HEK293 (cell line): ENCODE results near the gene TMEM184A.

ENCODE experiments used
- CTCF ChIA-PET: fragments of 350-600 bp; formaldehyde crosslinking; extraction: SDS; loops from one replicate; lab custom pipeline; 2021; ENCODE audit warnings: antibody characterized with exemption; lab: Yijun Ruan, JAX
- POLR2A ChIA-PET: fragments of 300-600 bp; formaldehyde crosslinking; extraction: SDS; loops from one replicate; lab custom pipeline; 2020; ENCODE audit warnings: antibody characterized with exemption, inconsistent platforms; lab: Yijun Ruan, JAX
- H3K27ac ChIP-seq: fragments of 200-500 bp; sonication (Bioruptor generic); 2 replicates; pipeline ENCODE4 v1.5.1; 2014; ENCODE audit warnings: low read depth, low read length, control low read depth, inconsistent platforms; ENCODE audit errors: extremely low read depth
- H3K36me3 ChIP-seq, 2 experiments: fragments of 200-500 bp in 1 of 2; sonication (Bioruptor generic) in 1 of 2; 1 replicate in 1 of 2; 2 replicates in 1 of 2; pipeline ENCODE4 v1.5.1; 2014 to 2017; ENCODE audit warnings: inconsistent platforms in 2 of 2, low read length in 2 of 2; ENCODE audit not compliant: control insufficient read depth in 2 of 2, insufficient read depth in 1 of 2
- H3K4me1 ChIP-seq: fragments of 200-500 bp; sonication (Bioruptor generic); 2 replicates; pipeline ENCODE4 v1.5.1; 2014; ENCODE audit warnings: mild to moderate bottlenecking, low read length, inconsistent platforms; ENCODE audit not compliant: control insufficient read depth, insufficient read depth
- H3K4me3 ChIP-seq: 2 replicates; pipeline ENCODE4 v1.5.1; 2011; ENCODE audit warnings: low read depth, mild to moderate bottlenecking, control low read depth, low read length, moderate library complexity
- H3K9me3 ChIP-seq: fragments of 200-500 bp; sonication (Bioruptor generic); 2 replicates; pipeline ENCODE4 v1.5.1; 2014; ENCODE audit warnings: low read depth, low read length, inconsistent platforms; ENCODE audit not compliant: control insufficient read depth, insufficient read depth
- KLF10 ChIP-seq: fragments of 450-650 bp; IDR thresholded peaks from 2 replicates; pipeline ENCODE4 v1.5.1; 2018; ENCODE audit warnings: missing biosample characterization, mild to moderate bottlenecking, missing genetic modification characterization
- KLF16 ChIP-seq: fragments of 450-650 bp; formaldehyde crosslinking; IDR thresholded peaks from 2 replicates; pipeline ENCODE4 v1.5.1; 2017; ENCODE audit warnings: missing biosample characterization, missing genetic modification characterization
- PRDM4 ChIP-seq: fragments of 450-650 bp; formaldehyde crosslinking; IDR thresholded peaks from 2 replicates; pipeline ENCODE4 v1.5.1; 2017; ENCODE audit warnings: missing biosample characterization, missing genetic modification characterization
- ZNF10 ChIP-seq: fragments of 450-650 bp; formaldehyde crosslinking; IDR thresholded peaks from 2 replicates; pipeline ENCODE4 v1.5.1; 2017; ENCODE audit warnings: missing biosample characterization, missing genetic modification characterization
- ZNF132 ChIP-seq: fragments of 450-650 bp; formaldehyde crosslinking; IDR thresholded peaks from 2 replicates; pipeline ENCODE4 v1.5.1; 2017; ENCODE audit warnings: missing biosample characterization, missing genetic modification characterization, borderline replicate concordance
- ZNF140 ChIP-seq: fragments of 450-650 bp; formaldehyde crosslinking; IDR thresholded peaks from 2 replicates; pipeline ENCODE4 v1.5.1; 2016; ENCODE audit warnings: missing biosample characterization, missing genetic modification characterization
- ZNF19 ChIP-seq: fragments of 450-650 bp; formaldehyde crosslinking; IDR thresholded peaks from 2 replicates; pipeline ENCODE4; 2016; ENCODE audit warnings: missing biosample characterization, missing genetic modification characterization, low read depth
- ZNF274 ChIP-seq, 2 experiments: fragments of 200-500 bp in 1 of 2; fragments of 450-650 bp in 1 of 2; sonication (Bioruptor generic) in 1 of 2; formaldehyde crosslinking in 1 of 2; IDR thresholded peaks; 2 replicates each; pipeline versions ENCODE4 v1.5.1 to v1.6.1; 2014 to 2016; ENCODE audit warnings: borderline replicate concordance in 1 of 2, inconsistent platforms in 1 of 2, low read length in 1 of 2, missing biosample characterization in 1 of 2, missing genetic modification characterization in 1 of 2
- ZNF621 ChIP-seq: fragments of 450-650 bp; formaldehyde crosslinking; IDR thresholded peaks from 2 replicates; pipeline ENCODE4 v1.5.1; 2017; ENCODE audit warnings: missing biosample characterization, missing genetic modification characterization
- ZNF624 ChIP-seq: fragments of 450-650 bp; formaldehyde crosslinking; IDR thresholded peaks from 2 replicates; pipeline ENCODE4 v1.5.1; 2017; ENCODE audit warnings: missing biosample characterization, missing genetic modification characterization
- ZNF660 ChIP-seq: fragments of 450-650 bp; IDR thresholded peaks from 2 replicates; pipeline ENCODE4 v1.5.1; 2018; ENCODE audit warnings: missing biosample characterization, mild to moderate bottlenecking, missing genetic modification characterization
- ZNF664 ChIP-seq: fragments of 450-650 bp; formaldehyde crosslinking; IDR thresholded peaks from 2 replicates; pipeline ENCODE4 v1.5.1; 2016; ENCODE audit warnings: missing biosample characterization, missing genetic modification characterization
- ZNF670 ChIP-seq: fragments of 450-650 bp; formaldehyde crosslinking; IDR thresholded peaks from 2 replicates; pipeline ENCODE4 v1.5.1; 2016; ENCODE audit warnings: missing biosample characterization, missing genetic modification characterization, low read depth
- ZNF701 ChIP-seq: fragments of 450-650 bp; formaldehyde crosslinking; IDR thresholded peaks from 2 replicates; pipeline ENCODE4 v1.5.1; 2016; ENCODE audit warnings: missing biosample characterization, missing genetic modification characterization
- ZNF777 ChIP-seq: fragments of 450-650 bp; formaldehyde crosslinking; IDR thresholded peaks from 2 replicates; pipeline ENCODE4 v1.5.1; 2017; ENCODE audit warnings: missing biosample characterization, missing genetic modification characterization, borderline replicate concordance
- ZNF785 ChIP-seq: fragments of 450-650 bp; formaldehyde crosslinking; IDR thresholded peaks from 2 replicates; pipeline ENCODE4 v1.5.1; 2016; ENCODE audit warnings: missing biosample characterization, missing genetic modification characterization
- ZSCAN30 ChIP-seq: fragments of 450-650 bp; IDR thresholded peaks from 2 replicates; pipeline ENCODE4 v1.5.1; 2018; ENCODE audit warnings: missing biosample characterization, mild to moderate bottlenecking, missing genetic modification characterization, moderate library complexity
- TF ChIP-seq, protein P1 (sequence below): fragments of 450-650 bp; formaldehyde crosslinking; IDR thresholded peaks from 2 replicates; pipeline ENCODE4 v1.5.1; 2016; ENCODE audit warnings: missing biosample characterization, missing genetic modification characterization
- TF ChIP-seq, protein P2 (sequence below): fragments of 450-650 bp; formaldehyde crosslinking; IDR thresholded peaks from 2 replicates; pipeline ENCODE4 v1.5.1; 2016; ENCODE audit warnings: missing biosample characterization, missing genetic modification characterization
- TF ChIP-seq, protein P3 (sequence below): fragments of 450-650 bp; formaldehyde crosslinking; IDR thresholded peaks from 2 replicates; pipeline ENCODE4 v1.5.1; 2016; ENCODE audit warnings: missing biosample characterization, missing genetic modification characterization, borderline replicate concordance

TMEM184A gene

DNA sequence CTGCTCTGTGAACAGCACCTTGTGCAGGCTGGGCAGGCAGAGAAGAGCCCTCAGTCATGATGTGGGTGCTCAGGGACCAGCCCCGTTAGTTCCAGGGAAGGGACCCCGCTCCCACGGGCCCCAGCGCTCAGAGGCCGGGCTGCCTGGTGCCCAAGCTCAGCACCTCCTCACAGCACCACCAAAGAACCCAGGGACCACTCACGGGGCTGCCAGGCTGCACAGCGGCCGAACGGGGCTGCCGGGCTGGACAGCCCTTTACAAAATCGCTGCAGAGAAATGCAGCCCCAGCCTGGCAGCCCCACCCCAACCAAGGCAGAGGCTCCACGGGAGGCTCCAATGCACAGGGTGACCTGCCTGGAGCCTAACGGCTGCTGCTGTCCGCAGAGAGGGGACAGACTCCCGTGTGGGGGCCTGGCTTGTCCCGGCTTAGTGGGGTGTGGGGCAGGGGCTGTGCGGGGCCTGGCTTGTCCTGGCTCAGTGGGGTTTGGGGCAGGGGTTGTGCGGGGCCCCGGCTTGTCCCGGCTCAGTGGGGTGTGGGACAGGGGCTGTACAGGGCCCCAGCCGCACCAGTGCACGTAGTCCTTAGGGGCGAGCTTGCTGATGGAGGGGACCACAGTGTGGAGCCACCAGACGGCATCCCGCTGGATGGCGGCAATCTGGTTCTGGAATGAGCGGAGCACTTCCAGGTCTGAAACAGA is 61.0 kb downstream of the TMEM184A start (continued):
- TF ChIP-seq, protein P1, sequence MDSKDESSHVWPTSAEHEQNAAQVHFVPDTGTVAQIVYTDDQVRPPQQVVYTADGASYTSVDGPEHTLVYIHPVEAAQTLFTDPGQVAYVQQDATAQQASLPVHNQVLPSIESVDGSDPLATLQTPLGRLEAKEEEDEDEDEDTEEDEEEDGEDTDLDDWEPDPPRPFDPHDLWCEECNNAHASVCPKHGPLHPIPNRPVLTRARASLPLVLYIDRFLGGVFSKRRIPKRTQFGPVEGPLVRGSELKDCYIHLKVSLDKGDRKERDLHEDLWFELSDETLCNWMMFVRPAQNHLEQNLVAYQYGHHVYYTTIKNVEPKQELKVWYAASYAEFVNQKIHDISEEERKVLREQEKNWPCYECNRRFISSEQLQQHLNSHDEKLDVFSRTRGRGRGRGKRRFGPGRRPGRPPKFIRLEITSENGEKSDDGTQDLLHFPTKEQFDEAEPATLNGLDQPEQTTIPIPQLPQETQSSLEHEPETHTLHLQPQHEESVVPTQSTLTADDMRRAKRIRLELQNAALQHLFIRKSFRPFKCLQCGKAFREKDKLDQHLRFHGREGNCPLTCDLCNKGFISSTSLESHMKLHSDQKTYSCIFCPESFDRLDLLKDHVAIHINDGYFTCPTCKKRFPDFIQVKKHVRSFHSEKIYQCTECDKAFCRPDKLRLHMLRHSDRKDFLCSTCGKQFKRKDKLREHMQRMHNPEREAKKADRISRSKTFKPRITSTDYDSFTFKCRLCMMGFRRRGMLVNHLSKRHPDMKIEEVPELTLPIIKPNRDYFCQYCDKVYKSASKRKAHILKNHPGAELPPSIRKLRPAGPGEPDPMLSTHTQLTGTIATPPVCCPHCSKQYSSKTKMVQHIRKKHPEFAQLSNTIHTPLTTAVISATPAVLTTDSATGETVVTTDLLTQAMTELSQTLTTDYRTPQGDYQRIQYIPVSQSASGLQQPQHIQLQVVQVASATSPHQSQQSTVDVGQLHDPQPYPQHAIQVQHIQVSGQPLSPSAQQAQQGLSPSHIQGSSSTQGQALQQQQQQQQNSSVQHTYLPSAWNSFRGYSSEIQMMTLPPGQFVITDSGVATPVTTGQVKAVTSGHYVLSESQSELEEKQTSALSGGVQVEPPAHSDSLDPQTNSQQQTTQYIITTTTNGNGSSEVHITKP (tag by site-specific recombination) = no peak
- TF ChIP-seq ZNF660 (tag by site-specific recombination) (no peak), KLF10 (tag by site-specific recombination) (no peak), ZNF10 (tag by site-specific recombination) (no peak), ZNF701 (no peak), ZNF132 (no peak), ZNF19 (no peak)

DNA sequence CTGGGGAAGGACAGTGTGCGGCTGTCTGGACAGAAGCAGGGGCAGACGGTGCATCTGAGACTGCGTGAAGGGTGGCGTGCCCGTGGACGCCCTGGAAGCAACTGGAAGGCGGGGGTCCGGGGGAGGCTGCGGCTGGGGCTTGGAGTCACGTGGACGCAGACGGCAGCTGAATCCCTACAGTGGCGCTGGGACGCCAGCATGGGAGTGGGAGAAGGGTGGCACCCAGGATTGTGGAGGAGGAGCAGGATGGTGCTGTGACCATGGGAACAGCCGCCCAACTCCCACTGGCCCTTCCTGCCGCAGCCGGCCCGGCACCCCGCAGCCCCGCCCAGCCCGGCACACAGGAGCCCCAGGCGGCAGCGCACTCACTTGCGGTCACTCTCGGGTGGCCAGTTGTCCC is 61.6 kb downstream of the TMEM184A start:
- Histone ChIP-seq H3K9me3 (no peaks in the 10 kb centered on the region), H3K4me1 (no peaks in the 10 kb centered on the region), H3K27ac (no peak overlapping the region), H3K4me3 (no peak overlapping the region), H3K36me3 (peaks cover 0 to 76% of the 10 kb centered on the region in 2 experiments; a peak in 2 of 3 replicates)
- TF ChIP-seq ZNF670 = no peak
- TF ChIP-seq, protein P2, sequence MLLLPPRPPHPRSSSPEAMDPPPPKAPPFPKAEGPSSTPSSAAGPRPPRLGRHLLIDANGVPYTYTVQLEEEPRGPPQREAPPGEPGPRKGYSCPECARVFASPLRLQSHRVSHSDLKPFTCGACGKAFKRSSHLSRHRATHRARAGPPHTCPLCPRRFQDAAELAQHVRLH (tag by site-specific recombination) = no peak
- no peak for TF ChIP-seq ZNF274 (IDR thresholded peaks at IDR 0.05; ENCODE audit: low read length)
- no peak for TF ChIP-seq ZNF274 (tag by site-specific recombination; IDR thresholded peaks at IDR 0.05; ENCODE audit: borderline replicate concordance)
- TF ChIP-seq KLF16 = no peak
- no peak for TF ChIP-seq ZNF624 (tag by site-specific recombination)
- TF ChIP-seq ZNF777 = no peak
- TF ChIP-seq, protein P3, sequence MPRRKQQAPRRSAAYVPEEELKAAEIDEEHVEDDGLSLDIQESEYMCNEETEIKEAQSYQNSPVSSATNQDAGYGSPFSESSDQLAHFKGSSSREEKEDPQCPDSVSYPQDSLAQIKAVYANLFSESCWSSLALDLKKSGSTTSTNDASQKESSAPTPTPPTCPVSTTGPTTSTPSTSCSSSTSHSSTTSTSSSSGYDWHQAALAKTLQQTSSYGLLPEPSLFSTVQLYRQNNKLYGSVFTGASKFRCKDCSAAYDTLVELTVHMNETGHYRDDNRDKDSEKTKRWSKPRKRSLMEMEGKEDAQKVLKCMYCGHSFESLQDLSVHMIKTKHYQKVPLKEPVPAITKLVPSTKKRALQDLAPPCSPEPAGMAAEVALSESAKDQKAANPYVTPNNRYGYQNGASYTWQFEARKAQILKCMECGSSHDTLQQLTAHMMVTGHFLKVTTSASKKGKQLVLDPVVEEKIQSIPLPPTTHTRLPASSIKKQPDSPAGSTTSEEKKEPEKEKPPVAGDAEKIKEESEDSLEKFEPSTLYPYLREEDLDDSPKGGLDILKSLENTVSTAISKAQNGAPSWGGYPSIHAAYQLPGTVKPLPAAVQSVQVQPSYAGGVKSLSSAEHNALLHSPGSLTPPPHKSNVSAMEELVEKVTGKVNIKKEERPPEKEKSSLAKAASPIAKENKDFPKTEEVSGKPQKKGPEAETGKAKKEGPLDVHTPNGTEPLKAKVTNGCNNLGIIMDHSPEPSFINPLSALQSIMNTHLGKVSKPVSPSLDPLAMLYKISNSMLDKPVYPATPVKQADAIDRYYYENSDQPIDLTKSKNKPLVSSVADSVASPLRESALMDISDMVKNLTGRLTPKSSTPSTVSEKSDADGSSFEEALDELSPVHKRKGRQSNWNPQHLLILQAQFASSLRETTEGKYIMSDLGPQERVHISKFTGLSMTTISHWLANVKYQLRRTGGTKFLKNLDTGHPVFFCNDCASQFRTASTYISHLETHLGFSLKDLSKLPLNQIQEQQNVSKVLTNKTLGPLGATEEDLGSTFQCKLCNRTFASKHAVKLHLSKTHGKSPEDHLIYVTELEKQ (tag by site-specific recombination) = no peak
- no peak for TF ChIP-seq ZNF664 (tag by site-specific recombination)
- no peak for TF ChIP-seq ZSCAN30 (tag by site-specific recombination)
- CTCF ChIA-PET = no interaction called here
- POLR2A ChIA-PET = no interaction called here

- TF ChIP-seq ZNF140 (tag by site-specific recombination) (no peak), PRDM4 (tag by site-specific recombination) (no peak), ZNF621 (tag by site-specific recombination) (no peak), ZNF785 (tag by site-specific recombination) (no peak)
- Histone ChIP-seq H3K9me3 (no peaks in the 10 kb centered on the region), H3K36me3 (peaks cover 0 to 83% of the 10 kb centered on the region in 2 experiments; a peak in 2 of 3 replicates), H3K27ac (no peak overlapping the region), H3K4me1 (no peaks in the 10 kb centered on the region), H3K4me3 (no peak overlapping the region)
- ChIA-PET CTCF (no interaction called here), POLR2A (no interaction called here)
Observed at GRCh38 chr7:1493571-1493970, 62.4 kb downstream of the TMEM184A start.
